HepG2 (cell line): ENCODE data around the gene ITGB6. TPM values are rescaled to one million over a fixed set of nuclear protein-coding genes. Genes with fewer than 3 reads are reported as not detected.

Source experiments
- ATAC-seq: fragments of 200-7000 bp; cut with Tn5 transposase; 3 replicates; pipeline ENCODE4 v1.9.1; 2020; ENCODE audit warnings: mild to moderate bottlenecking, moderate library complexity
- BruUV-seq: library from RNA; stranded (reverse); fragments of 400-500 nt; replicated peaks from 2 replicates; lab custom pipeline; 2021; lab: Mats Ljungman, UMichigan
- CTCF ChIA-PET: fragments of 300-600 bp; formaldehyde crosslinking; extraction: SDS; loops from one replicate; lab custom pipeline; 2021; ENCODE audit warnings: low total read pairs, inconsistent platforms, low intra/inter-chr PET ratio; lab: Yijun Ruan, JAX
- POLR2A ChIA-PET: fragments of 350-600 bp; sonication (Branson Sonifier 250); formaldehyde crosslinking; loops from one replicate; lab custom pipeline; 2020; ENCODE audit warnings: antibody characterized with exemption, inconsistent platforms; lab: Yijun Ruan, JAX
- DNase-seq: peaks from one replicate; pipeline ENCODE4 v3.0.0-alpha.2; 2015; ENCODE audit warnings: low spot score
- FAIRE-seq: peaks from 3 replicates; lab custom pipeline; 2011; peaks lifted over from hg19 to GRCh38; lab: Jason Lieb, UNC
- H2AFZ ChIP-seq: one replicate; pipeline ENCODE4 v1.6.1; 2011; ENCODE audit warnings: low read length, inconsistent platforms
- H3K27ac ChIP-seq: fragments of 300-600 bp; 3 replicates; pipeline ENCODE4 v1.8.0; 2011; ENCODE audit warnings: mixed run types, mild to moderate bottlenecking, mixed read lengths, low read length, inconsistent platforms; ENCODE audit not compliant: insufficient read depth; ENCODE audit errors: extremely low read length
- H3K27me3 ChIP-seq, 2 experiments: fragments of 200-600 bp in 1 of 2; 2 replicates in 1 of 2; 3 replicates in 1 of 2; pipeline versions ENCODE4 v1.6.0 to v1.8.0; 2011; ENCODE audit warnings: low read length in 2 of 2, mild to moderate bottlenecking in 2 of 2, moderate library complexity in 2 of 2, inconsistent platforms in 1 of 2; ENCODE audit not compliant: insufficient read depth in 2 of 2, control insufficient read depth in 1 of 2
- H3K36me3 ChIP-seq, 2 experiments: fragments of 200-600 bp in 1 of 2; replicated peaks in 1 of 2; 2 replicates in 1 of 2; 3 replicates in 1 of 2; pipeline versions ENCODE4 v1.5.1 to v1.8.0; 2011; ENCODE audit warnings: low read length in 2 of 2, inconsistent platforms in 1 of 2; ENCODE audit not compliant: insufficient read depth in 2 of 2, control insufficient read depth in 1 of 2
- H3K4me1 ChIP-seq: 2 replicates; pipeline ENCODE4 v1.5.1; 2012; ENCODE audit warnings: low read length, inconsistent platforms; ENCODE audit not compliant: insufficient read depth
- H3K4me2 ChIP-seq: 2 replicates; pipeline ENCODE4 v1.6.0; 2011; ENCODE audit warnings: low read depth, low read length, inconsistent platforms
- H3K4me3 ChIP-seq, 3 experiments: fragments of 200-600 bp in 1 of 3; sonication (generic), shearing (Covaris generic) in 1 of 3; replicated peaks in 1 of 3; 2 replicates each; pipeline ENCODE4 v1.5.1; 2011 to 2016; ENCODE audit warnings: low read length in 3 of 3, inconsistent platforms in 2 of 3, low read depth in 2 of 3, mild to moderate bottlenecking in 2 of 3, control low read depth in 1 of 3, mixed read lengths in 1 of 3; ENCODE audit not compliant: insufficient read depth in 1 of 3
- H3K79me2 ChIP-seq: one replicate; pipeline ENCODE4 v1.6.1; 2011; ENCODE audit warnings: low read length, inconsistent platforms; ENCODE audit not compliant: insufficient read depth
- H3K9ac ChIP-seq: 2 replicates; pipeline ENCODE4 v1.6.0; 2011; ENCODE audit warnings: mild to moderate bottlenecking, low read depth, low read length, inconsistent platforms; ENCODE audit not compliant: insufficient read depth
- H3K9me3 ChIP-seq: 2 replicates; pipeline ENCODE4 v1.5.1; 2012; ENCODE audit warnings: mild to moderate bottlenecking, low read length
- H4K20me1 ChIP-seq: 2 replicates; pipeline ENCODE4 v1.6.0; 2011; ENCODE audit warnings: inconsistent platforms, mild to moderate bottlenecking, low read length, moderate library complexity; ENCODE audit not compliant: insufficient read depth
- CREB1 ChIP-seq, 2 experiments: fragments of 450-650 bp in 1 of 2; IDR thresholded peaks; 2 replicates each; pipeline ENCODE4 v1.6.1; 2016 to 2017; ENCODE audit warnings: control low read depth in 1 of 2, mild to moderate bottlenecking in 1 of 2, missing compliant biosample characterization in 1 of 2, missing genetic modification characterization in 1 of 2
- ZNF746 ChIP-seq: sonication (generic); formaldehyde crosslinking; IDR thresholded peaks from 2 replicates; pipeline ENCODE4 v1.8.0; 2022; ENCODE audit warnings: mild to moderate bottlenecking, missing genetic modification reagents
- WGBS: methylation state at CpG from one replicate; pipeline ENCODE4 v1.1.6; 2017; ENCODE audit warnings: low lambda C conversion rate; 5-methylcytosine and 5-hydroxymethylcytosine counted together
- in situ Hi-C: cut with HindIII; loops from 2 replicates; pipeline ENCODE4 v1.10.0; 2017; ENCODE audit warnings: low pct_unique_long_range_greater_than_20kb; ENCODE audit not compliant: extremely low pct_ligation_motif_present
- intact Hi-C: fragments of 100-400 bp; cut with micrococcal nuclease; formaldehyde crosslinking; loops from one replicate; pipeline ENCODE4 v1.10.0; 2022; ENCODE audit not compliant: unreplicated experiment
- polyA plus RNA-seq, 8 experiments: library from polyadenylated mRNA; depleted of rRNA in 3 of 8; stranded (reverse) in 7 of 8; unstranded in 1 of 8; fragments of >200 nt; fragmentation: Illumina TruSeq in 4 of 8; extraction: Trizol in 4 of 8; gene quantifications; 2 replicates each; pipeline versions ENCODE4 v1.2.1 to v1.2.3, GENCODE V29; 2011 to 2016; ENCODE audit warnings: low read depth in 4 of 8, missing spikeins in 1 of 8, mixed read lengths in 1 of 8; ENCODE audit not compliant: insufficient read depth in 1 of 8
- total RNA-seq, 5 experiments: library from RNA; depleted of rRNA; stranded (reverse); fragments of >200 nt; fragmentation: Illumina TruSeq; extraction: Trizol; gene quantifications; 2 replicates each; pipeline ENCODE4 v1.2.3, GENCODE V29; 2016; ENCODE audit warnings: low read depth in 1 of 5
- TF ChIP-seq, protein P1 (sequence below): sonication (generic); formaldehyde crosslinking; IDR thresholded peaks from 2 replicates; pipeline ENCODE4 v1.5.1; 2020; ENCODE audit warnings: mild to moderate bottlenecking, missing genetic modification reagents, borderline replicate concordance

The ITGB6 gene
- total and polyA plus RNA-seq, 2 of the 13 experiments (the other 11 are each of a cell fraction or from before 2014, with no cell fraction given): not detected

DNA sequence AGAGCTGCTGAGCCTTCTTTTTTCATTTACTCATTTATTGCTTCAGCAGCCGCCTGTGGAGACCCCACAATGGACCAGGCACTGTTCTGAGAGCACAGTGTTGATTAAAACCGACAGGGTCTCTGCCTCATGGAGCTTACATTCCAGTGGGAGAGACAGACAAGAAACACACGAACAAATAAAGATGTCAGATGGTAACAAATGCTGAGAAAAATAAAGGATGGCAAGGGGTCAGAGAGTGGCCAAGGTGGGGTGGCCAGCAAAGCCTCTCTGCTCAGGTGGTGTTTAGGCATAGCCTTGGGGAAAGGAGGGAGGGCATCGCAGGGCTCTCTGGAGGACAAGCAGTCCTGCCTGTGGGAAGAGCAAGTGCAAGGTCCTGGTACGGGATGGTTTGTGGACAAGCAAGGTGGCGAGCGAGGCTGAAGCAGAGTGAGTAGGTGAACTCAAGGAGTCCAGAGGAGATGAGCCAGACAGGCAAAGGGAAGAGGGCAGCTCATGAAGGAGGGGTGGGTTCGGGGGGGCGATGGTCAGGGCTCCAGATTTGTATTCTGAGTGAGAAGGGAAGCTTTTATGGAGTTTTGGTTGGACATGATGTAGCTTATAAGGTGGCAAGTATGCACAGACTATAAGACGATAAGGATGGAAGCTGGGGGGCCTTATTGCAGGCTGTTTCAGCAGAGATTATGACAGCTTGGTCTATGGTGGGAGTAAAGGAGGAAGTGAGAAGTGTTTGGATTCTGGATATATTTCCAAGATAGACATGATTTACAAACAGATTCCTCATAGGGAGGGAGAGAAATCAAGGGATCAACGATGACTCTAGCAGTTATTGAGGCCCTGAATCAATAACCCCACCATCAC is 8.8 kb upstream of the ITGB6 start:
- H2AFZ ChIP-seq: no peak overlapping the region
- peak overlapping the region; percentile 37 for H3K4me2 ChIP-seq
- WGBS: 23% methylated on average over 11 of the region's 11 CpGs
- H4K20me1 ChIP-seq: no peaks in the 10 kb centered on the region
- no peaks in the 10 kb centered on the region for H3K79me2 ChIP-seq
- no peak overlapping the region for H3K9ac ChIP-seq
- no peak overlapping the region for H3K4me3 ChIP-seq
- TF ChIP-seq ZNF746 (no peak), CREB1 (IDR thresholded peaks at IDR 0.05) (no peak), CREB1 (CRISPR knock-in tag; IDR thresholded peaks at IDR 0.05) (peak; percentile 0; the same call in 1 of the 2 replicates)
- TF ChIP-seq, protein P1, sequence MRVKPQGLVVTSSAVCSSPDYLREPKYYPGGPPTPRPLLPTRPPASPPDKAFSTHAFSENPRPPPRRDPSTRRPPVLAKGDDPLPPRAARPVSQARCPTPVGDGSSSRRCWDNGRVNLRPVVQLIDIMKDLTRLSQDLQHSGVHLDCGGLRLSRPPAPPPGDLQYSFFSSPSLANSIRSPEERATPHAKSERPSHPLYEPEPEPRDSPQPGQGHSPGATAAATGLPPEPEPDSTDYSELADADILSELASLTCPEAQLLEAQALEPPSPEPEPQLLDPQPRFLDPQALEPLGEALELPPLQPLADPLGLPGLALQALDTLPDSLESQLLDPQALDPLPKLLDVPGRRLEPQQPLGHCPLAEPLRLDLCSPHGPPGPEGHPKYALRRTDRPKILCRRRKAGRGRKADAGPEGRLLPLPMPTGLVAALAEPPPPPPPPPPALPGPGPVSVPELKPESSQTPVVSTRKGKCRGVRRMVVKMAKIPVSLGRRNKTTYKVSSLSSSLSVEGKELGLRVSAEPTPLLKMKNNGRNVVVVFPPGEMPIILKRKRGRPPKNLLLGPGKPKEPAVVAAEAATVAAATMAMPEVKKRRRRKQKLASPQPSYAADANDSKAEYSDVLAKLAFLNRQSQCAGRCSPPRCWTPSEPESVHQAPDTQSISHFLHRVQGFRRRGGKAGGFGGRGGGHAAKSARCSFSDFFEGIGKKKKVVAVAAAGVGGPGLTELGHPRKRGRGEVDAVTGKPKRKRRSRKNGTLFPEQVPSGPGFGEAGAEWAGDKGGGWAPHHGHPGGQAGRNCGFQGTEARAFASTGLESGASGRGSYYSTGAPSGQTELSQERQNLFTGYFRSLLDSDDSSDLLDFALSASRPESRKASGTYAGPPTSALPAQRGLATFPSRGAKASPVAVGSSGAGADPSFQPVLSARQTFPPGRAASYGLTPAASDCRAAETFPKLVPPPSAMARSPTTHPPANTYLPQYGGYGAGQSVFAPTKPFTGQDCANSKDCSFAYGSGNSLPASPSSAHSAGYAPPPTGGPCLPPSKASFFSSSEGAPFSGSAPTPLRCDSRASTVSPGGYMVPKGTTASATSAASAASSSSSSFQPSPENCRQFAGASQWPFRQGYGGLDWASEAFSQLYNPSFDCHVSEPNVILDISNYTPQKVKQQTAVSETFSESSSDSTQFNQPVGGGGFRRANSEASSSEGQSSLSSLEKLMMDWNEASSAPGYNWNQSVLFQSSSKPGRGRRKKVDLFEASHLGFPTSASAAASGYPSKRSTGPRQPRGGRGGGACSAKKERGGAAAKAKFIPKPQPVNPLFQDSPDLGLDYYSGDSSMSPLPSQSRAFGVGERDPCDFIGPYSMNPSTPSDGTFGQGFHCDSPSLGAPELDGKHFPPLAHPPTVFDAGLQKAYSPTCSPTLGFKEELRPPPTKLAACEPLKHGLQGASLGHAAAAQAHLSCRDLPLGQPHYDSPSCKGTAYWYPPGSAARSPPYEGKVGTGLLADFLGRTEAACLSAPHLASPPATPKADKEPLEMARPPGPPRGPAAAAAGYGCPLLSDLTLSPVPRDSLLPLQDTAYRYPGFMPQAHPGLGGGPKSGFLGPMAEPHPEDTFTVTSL (CRISPR knock-in tag): peak; percentile 4; the same call in 1 of the 2 replicates
- TF ChIP-seq, all 625 proteins: peak for 2
- H3K27ac ChIP-seq: no peak overlapping the region
- no peak for DNase-seq
- in situ Hi-C loops: no loop called here
- H3K4me1 ChIP-seq: peaks cover 15% of the 10 kb centered on the region
- intact Hi-C loops: no loop called here
- ChIA-PET POLR2A (interaction anchor here (1.9 kb wide), 2 partner anchors 13 to 61 kb away, joined by 5 to 8 read pairs; no protein-coding TSS in a partner anchor), CTCF (no interaction called here)
- ATAC-seq: no peak; the same call in 1 of the 3 replicates
- no peaks in the 10 kb centered on the region for H3K9me3 ChIP-seq
- peaks cover 0 to 4% of the 10 kb centered on the region in 2 experiments; a peak in 1 of 5 replicates for H3K27me3 ChIP-seq
- no peak for FAIRE-seq
- no peaks in the 10 kb centered on the region for H3K36me3 ChIP-seq
- BruUV-seq: no TSS peak
